HG03064 (cell line): Measurements from ENCODE around the gene TMCC1.
"Not testable (repeated sequence)": the region's sequence is repeated elsewhere in the genome, so short reads cannot be mapped to it uniquely, and the experiment has no call there.

Experiments
- ATAC-seq: cut with Tn5 transposase; IDR thresholded peaks from one replicate; pipeline ENCODE4 v1.9.1; 2021; ENCODE audit warnings: low read depth; ENCODE audit not compliant: unreplicated experiment

The TMCC1 gene

GRCh38 chr3:129692743-129693142 lies 200.8 kb downstream of the TMCC1 start:
- no peak for ATAC-seq

GRCh38 chr3:129690963-129691362 lies 202.5 kb downstream of the TMCC1 start:
- ATAC-seq = no peak

GRCh38 chr3:129690406-129690805 lies 203.1 kb downstream of the TMCC1 start:
- ATAC-seq = no peak

DNA sequence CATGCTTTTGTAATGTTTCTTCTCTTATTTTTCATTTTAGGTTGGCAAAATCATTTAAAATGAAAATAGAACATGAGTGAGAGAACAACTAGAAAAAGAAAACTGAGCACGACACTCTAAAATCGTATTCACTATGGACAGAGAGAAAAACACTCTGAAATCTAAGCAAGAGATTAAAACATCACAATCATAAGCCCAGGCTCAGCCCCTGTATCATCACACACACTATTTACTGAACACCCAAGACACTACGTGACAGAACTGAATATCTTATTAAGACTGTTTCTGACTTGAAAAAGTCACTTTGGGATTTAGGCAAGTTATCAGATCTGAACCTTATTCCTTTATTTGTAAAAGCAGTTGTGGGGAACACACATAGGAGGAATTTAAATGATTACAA lies 204.5 kb downstream of the TMCC1 start:
- no peak for ATAC-seq

DNA sequence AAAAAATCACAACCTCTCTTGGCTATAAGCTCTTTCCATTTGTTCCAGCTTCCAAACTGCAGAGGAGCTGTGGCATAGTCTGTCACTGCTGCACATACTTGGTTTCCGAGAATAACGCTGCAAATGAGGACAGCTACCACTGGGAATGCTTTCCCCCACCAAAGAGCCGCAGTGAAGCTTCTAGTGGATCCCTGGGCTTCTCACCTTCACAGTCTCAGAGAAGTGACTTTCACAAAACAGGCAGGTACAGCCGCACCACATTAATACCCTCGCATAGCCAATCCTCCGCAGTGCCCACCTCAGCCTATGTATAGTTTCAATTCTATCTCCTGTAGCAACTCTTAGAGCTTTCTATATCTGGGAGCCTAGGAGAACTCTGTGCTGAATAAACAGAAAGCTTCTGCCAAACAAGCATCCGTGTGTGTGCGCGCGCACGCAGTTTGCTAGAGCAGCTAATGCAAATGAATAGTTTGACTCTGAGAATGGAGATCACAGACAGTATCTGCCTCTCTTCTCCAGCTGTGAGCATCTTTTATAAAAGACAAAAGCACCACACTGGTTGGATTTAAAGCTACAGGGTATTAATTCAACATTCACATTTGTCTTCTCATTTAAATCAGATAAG lies 205.1 kb downstream of the TMCC1 start:
- no peak for ATAC-seq

- ATAC-seq = no peak
These were observed 205.9 kb downstream of the TMCC1 start for GRCh38 chr3:129687586-129688125.

- no peak for ATAC-seq
These were observed 206.6 kb downstream of the TMCC1 start for GRCh38 chr3:129686941-129687340.

- no peak for ATAC-seq
These were observed 209.2 kb downstream of the TMCC1 start for GRCh38 chr3:129684270-129684669.

DNA sequence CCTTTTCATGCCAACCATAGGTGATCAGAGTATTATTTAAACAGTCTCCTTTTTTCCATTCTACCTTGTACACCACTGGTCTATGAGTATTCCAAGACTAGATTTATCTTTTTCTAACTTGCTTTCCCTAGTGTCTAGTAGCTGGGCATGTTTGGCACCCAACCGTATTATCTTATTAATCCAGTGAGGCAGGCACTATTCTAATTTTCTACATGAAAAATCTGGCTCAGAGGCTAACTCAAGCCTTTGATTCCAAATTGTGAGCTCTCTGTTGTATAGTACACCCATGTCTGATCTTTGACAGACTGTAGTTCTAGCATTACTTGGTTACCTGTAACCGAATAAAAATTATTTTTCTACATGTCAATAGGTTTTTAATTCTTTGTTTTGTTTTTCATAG lies 210.3 kb downstream of the TMCC1 start:
- ATAC-seq = no peak

- ATAC-seq = no peak
These were observed 216.5 kb downstream of the TMCC1 start for GRCh38 chr3:129676985-129677384.

- not testable (repeated sequence) for ATAC-seq
These were observed 218.8 kb downstream of the TMCC1 start for GRCh38 chr3:129674798-129675123.

GRCh38 chr3:129673897-129674797 lies 219.4 kb downstream of the TMCC1 start:
- no peak for ATAC-seq

- no peak for ATAC-seq
These were observed 220.5 kb downstream of the TMCC1 start for GRCh38 chr3:129673012-129673411.

DNA sequence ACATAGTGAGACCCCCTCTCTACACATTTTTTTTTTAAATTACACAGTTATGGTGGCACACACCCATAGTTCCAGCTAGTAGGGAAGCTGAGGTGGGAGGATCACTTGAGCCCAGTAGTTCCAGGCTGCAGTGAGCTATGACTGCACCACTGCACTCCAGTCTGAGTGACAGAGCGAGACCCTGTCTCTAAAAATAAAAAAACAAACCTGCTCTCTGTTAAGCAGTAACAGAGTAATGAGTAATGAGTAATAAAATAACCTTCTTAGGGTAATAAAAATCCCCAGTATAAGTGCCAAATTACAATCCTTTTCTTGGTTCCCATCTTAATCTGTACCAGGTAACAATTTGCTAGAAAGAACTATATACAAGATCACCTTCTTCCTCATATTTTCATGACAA lies 221.1 kb downstream of the TMCC1 start:
- ATAC-seq = no peak

- ATAC-seq = no peak
These were observed 228.3 kb downstream of the TMCC1 start for GRCh38 chr3:129665024-129665768.

- no peak for ATAC-seq
These were observed 229.4 kb downstream of the TMCC1 start for GRCh38 chr3:129663930-129664646.

GRCh38 chr3:129663045-129663446 lies 230.5 kb downstream of the TMCC1 start:
- no peak for ATAC-seq

DNA sequence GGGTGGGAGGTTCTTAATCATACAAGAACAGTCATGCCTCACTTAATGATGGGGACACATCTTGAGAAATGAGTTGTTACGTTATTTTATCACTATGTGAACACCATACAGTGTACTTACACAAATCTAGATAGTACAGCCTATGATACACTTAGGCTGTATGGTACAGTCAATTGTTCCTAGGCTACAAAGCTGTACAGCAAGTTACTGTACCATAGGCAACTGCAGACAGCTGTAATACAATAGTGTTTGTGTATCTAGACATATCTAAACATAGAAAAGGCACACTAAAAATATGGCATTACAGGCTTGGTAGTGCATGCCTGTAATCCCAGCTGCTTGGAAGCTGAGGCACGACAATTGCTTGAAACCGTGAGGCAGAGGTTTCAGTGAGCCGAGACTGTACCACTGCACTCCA lies 231.3 kb downstream of the TMCC1 start:
- no peak for ATAC-seq

DNA sequence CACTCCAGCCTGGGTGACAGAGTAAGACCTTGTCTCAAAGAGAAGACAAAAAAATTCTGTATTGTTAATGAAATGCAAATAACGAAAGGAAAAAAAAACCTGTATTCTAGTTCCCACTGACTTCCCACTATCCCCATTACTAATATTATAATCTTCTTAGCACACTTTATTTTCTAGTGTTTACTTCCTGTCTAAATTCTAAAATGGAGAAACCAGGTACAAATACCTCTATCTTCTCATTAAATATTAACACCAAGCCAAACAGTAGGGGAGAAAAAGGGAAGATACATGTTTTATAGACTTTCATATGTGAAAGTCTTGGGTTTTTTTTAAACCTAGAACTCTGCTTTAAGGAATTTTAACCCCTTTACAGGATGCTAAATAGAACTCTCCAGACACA lies 231.7 kb downstream of the TMCC1 start:
- no peak for ATAC-seq

- no peak for ATAC-seq
These were observed 235.2 kb downstream of the TMCC1 start for GRCh38 chr3:129658110-129658843.
